GM12801 (cell line): ENCODE results near the gene LCP1.

Experiments
- TF ChIP-seq, protein P1 (sequence below): IDR thresholded peaks from one replicate; pipeline ENCODE4 v1.5.1; 2011; ENCODE audit warnings: control low read depth; ENCODE audit not compliant: insufficient read length; ENCODE audit errors: extremely low read depth

The LCP1 gene

DNA sequence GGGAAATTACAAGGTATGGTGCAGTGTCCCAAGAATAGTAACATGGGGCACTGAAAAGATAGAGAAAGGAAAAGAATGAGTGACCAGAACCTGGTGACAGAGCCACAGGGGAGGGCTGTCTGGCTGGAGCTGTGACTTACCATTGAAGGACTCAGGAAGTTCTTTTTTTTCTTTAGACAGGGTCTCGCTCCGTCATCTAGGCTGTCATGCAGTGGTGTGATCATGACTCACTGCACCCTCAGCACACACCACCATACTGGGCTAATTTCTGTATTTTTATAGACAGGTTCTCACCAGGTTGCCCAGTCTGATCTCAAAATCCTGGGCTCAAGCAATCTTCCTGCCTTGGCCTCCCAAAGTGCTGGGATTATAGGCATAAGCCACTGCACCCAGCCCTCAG lies 68.4 kb downstream of the LCP1 start:
- TF ChIP-seq, protein P1, sequence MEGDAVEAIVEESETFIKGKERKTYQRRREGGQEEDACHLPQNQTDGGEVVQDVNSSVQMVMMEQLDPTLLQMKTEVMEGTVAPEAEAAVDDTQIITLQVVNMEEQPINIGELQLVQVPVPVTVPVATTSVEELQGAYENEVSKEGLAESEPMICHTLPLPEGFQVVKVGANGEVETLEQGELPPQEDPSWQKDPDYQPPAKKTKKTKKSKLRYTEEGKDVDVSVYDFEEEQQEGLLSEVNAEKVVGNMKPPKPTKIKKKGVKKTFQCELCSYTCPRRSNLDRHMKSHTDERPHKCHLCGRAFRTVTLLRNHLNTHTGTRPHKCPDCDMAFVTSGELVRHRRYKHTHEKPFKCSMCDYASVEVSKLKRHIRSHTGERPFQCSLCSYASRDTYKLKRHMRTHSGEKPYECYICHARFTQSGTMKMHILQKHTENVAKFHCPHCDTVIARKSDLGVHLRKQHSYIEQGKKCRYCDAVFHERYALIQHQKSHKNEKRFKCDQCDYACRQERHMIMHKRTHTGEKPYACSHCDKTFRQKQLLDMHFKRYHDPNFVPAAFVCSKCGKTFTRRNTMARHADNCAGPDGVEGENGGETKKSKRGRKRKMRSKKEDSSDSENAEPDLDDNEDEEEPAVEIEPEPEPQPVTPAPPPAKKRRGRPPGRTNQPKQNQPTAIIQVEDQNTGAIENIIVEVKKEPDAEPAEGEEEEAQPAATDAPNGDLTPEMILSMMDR, result no peak

DNA sequence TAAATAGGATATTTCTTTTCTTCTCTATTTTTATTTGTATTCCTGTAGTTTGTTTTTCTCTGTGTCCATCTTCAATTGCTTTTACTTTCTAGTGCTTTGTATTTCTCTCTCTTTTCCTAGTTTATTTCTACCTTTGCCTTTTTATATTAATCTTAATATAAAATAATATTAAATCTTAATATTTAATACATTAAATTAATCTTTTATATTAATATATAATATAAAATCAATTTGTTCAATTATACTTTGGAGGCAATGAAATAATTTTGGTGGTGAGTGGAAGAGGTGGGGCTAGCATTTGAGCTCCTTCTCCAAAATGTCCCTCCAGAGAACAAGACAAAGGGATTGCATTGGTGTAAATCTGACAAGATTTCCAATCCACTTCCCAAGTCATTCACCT lies 70.8 kb downstream of the LCP1 start:
- TF ChIP-seq, protein P1, result no peak

DNA sequence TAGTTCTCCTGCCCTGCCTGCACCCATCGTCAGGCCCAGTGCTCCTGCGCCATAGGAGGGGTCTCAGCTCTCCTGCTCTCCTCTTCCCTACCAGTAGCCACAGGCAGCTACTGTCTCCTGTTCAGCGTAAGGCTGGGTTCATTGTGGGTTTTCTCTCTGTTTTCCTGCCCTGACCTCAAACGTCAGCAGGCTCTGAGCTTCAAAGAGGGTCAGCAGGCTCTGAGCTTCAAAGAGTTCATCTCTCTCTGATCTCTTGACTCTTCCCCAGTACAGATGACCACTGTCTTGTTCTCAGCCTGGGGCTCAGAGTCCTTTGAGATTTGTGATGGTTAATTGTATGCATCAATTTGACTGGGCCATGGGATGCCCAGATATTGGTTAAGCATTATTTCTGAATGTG lies 72.5 kb downstream of the LCP1 start:
- TF ChIP-seq, protein P1, result no peak

DNA sequence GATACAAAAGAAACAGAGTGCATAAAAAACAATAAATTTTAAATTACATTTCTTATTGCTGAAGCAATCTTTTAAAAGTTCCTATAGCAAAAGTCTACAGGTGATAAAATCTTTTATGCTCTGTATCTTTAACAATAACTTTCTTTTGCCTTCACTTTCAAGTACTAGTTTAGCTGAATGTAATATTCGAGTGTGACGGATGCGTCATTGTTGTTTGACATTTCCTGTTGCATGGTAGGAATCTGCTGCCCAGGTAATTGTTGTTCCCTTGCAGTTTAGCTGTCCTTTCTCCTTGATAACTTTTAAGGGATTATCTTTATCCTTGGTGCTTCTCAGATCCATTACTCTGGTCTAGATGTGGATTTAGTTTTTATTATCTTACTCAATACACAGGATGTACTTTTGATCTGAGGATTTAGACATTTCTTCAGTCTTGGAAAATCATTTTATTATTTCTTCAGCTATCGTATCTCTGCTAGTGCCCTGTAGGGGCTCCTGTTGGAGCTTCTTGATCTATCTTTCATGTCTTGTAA lies 75.1 kb downstream of the LCP1 start:
- TF ChIP-seq, protein P1, result no peak

DNA sequence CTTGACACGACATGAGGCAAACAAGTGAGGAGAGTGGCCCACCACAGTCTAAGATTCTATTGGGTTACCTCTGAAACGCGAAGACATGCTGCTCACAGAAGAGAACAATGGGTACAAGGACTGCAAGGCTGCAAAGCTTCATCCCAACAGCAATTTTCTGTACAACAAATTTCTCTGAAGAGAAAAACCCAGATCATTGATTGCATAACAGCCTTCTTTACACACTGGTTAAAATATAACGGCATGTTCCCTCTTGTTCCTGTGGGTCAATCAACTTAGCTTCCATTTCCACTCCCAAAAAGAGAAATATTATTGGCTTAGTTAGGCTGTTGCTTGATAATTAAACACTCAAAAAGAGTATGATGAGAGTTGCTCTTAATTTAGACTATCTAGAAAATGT lies 77.1 kb downstream of the LCP1 start, which contains the start of gene CPB2:
Gene CPB2 (minus strand): TSS at position 166 of the 400 bp plus-strand sequence. CDS start 24 bp downstream, at position 142.
- TF ChIP-seq, protein P1, result no peak

DNA sequence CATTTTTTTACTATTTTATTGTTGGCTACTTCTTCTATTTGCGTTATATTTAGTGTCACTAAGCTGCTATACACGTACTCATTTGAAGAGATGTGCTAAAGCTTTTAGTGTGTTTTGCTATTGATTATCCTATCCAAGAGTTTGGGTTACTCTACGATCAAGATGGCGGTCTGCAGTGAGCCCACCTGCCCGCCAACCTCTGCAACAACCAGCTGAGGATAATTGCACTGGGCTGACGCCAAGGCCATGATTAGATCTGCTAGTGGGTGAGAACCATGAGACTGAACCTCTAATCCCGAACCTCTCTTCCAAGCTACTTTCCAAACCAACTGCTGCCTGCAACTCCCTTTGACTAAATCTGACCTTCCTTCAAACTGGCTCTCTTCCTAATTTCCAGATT lies 78.9 kb downstream of the LCP1 start:
- TF ChIP-seq, protein P1, result no peak

DNA sequence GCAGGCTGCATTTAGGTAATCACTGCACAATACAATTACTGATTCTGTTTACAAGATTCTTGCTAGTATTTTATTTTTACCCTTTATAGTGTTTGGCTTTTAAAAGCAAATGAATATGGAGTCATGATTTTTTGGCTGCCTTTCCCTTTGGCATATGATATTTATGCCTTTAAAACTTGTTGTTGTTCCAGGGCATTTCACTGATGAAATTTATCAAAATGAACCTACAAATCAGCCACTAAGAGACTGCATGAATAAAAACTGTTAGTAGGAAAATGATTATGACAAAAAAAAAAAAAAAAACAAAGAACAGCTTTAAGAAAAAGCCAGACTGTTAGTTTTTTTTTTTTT lies 79.7 kb downstream of the LCP1 start:
- TF ChIP-seq, protein P1, result no peak
